GM12872 (cell line): ENCODE data around the gene BRD3OS.

Experiments used
- TF ChIP-seq, protein P1 (sequence below): IDR thresholded peaks from 3 replicates; pipeline ENCODE4 v1.5.1; 2011; ENCODE audit warnings: low read depth, mild to moderate bottlenecking, low read length, moderate library complexity; ENCODE audit not compliant: insufficient read depth

The BRD3OS gene

GRCh38 chr9:134054891-134055811, 29.9 kb downstream of the BRD3OS start:
- TF ChIP-seq, protein P1, sequence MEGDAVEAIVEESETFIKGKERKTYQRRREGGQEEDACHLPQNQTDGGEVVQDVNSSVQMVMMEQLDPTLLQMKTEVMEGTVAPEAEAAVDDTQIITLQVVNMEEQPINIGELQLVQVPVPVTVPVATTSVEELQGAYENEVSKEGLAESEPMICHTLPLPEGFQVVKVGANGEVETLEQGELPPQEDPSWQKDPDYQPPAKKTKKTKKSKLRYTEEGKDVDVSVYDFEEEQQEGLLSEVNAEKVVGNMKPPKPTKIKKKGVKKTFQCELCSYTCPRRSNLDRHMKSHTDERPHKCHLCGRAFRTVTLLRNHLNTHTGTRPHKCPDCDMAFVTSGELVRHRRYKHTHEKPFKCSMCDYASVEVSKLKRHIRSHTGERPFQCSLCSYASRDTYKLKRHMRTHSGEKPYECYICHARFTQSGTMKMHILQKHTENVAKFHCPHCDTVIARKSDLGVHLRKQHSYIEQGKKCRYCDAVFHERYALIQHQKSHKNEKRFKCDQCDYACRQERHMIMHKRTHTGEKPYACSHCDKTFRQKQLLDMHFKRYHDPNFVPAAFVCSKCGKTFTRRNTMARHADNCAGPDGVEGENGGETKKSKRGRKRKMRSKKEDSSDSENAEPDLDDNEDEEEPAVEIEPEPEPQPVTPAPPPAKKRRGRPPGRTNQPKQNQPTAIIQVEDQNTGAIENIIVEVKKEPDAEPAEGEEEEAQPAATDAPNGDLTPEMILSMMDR = no peak

DNA sequence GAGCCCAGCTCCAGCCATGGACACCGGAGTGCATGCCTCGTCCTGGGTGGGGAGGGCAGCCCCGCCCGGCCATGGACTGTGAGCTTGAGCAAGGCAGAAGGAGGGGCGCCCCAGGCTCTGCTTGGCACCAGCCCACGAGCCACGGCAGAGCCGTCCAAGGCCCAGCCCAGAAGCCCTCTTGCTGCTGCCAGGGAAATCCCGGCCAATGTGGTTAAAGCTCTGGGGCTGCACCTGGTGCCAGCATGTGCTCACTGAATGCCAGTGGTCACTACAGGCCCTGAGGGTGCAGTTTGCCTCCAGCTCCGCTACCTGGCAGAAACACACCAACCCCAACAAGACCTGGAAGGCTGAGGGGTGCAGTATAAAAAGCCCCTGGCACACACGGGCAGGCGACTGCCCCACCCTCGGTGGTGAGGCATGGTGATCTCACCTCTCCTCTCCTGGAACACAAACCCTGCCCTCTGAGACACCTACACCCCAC, 30.7 kb downstream of the BRD3OS start:
- TF ChIP-seq, protein P1 = no peak

DNA sequence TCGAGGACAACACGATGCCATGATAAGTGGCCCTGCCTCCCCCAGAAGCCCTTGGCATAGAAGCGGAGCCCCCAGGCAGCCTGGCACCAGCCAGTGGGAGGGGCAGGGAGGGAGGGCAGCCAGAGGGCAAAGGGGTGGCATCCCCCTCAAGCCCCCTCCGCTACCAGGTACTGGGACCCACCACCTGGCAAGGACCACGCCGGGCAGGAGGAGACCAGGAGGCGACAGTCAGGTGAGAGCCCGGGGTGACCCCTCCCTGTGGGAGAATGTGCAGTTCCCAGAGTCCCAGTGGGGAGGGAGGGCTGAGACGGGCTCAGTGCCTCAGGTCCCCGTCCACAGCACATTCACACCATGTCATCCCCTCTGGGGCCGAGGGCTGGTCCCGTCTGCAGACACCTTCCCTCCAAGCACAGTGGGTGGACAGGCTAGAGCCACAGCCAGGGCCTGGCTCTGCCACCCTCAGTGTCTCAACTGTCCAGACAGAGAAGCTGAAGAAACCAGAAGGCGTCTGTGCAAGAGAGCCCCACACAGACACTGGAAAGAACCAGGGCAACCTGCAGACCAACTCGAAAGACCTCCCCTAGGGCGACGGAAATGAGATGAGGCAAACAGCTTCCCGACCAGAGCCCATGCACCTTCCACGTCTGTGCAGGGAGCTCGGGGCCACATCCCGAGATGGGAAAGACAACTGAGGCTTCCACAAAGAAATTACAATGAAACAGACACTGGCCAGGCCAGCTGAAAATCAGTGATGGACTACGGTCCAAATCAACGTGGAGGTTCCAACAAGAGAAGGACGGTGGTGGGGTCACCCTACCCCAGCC, 31.4 kb downstream of the BRD3OS start:
- TF ChIP-seq, protein P1 = no peak

GRCh38 chr9:134057307-134057657, 32.0 kb downstream of the BRD3OS start:
- TF ChIP-seq, protein P1 = no peak

GRCh38 chr9:134057751-134058701, 32.7 kb downstream of the BRD3OS start:
- TF ChIP-seq, protein P1 = no peak

DNA sequence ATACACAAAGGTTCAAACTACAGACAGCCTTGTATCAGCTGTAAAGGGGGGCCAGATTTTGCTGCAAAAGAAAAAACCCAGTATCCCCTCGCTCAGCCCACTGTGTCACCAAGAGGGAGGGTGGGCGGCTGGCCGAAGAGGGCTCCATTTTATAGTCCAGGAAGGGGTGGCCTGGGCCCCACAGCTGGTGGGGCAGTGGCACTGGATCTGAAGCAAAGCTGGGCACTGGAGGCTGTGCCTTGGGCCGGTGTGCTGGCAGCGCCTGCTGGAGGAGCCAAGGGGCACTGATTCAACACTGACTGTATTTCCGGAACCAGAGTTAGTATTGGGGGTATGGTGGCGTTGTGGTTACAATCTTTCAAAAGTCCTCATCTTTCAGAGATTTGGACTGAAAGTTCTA, 33.4 kb downstream of the BRD3OS start:
- TF ChIP-seq, protein P1 = no peak
